ENCODE measurements around the gene ARHGAP1. TPM values are rescaled to one million over a fixed set of nuclear protein-coding genes. Genes with fewer than 3 reads are reported as not detected.

Gene ARHGAP1
- total RNA-seq, 4 donors from 2014 or later = 39.2 to 53.6 (median 45.8) TPM

GRCh38 chr11:46642627-46643335, 57.6 kb downstream of the ARHGAP1 start:
- TF ChIP-seq POLR2A (IDR thresholded peaks at IDR 0.05) (no peak), CTCF (IDR thresholded peaks at IDR 0.05) (no peak)
- no peak for DNase-seq
- no peaks in the 10 kb centered on the region for H3K27me3 ChIP-seq
- no peaks in the 10 kb centered on the region for H3K4me1 ChIP-seq
- 79 to 90% methylated on average over 6 to 8 of the region's 8 CpGs for WGBS, 2 donors
- H3K27ac ChIP-seq = no peak overlapping the region
- peaks cover 8 to 83% (median 12%) of the 10 kb centered on the region in 3 donors for H3K36me3 ChIP-seq
- H3K9me3 ChIP-seq = no peaks in the 10 kb centered on the region
- intact Hi-C loops (cut with DNase I) = no loop called here
- H3K4me3 ChIP-seq = no peak overlapping the region

- DNase-seq = no peak
- no peaks in the 10 kb centered on the region for H3K27me3 ChIP-seq
- WGBS, 2 donors = 75 to 76% methylated on average over 3 of the region's 3 CpGs
- H3K27ac ChIP-seq = no peak overlapping the region
- H3K4me1 ChIP-seq = no peaks in the 10 kb centered on the region
- no peak for TF ChIP-seq POLR2A (IDR thresholded peaks at IDR 0.05)
- no peak for TF ChIP-seq CTCF (IDR thresholded peaks at IDR 0.05)
- no peak overlapping the region for H3K4me3 ChIP-seq
- intact Hi-C loops (cut with DNase I) = no loop called here
- peaks cover 7 to 83% (median 10%) of the 10 kb centered on the region in 3 donors for H3K36me3 ChIP-seq
- H3K9me3 ChIP-seq = no peaks in the 10 kb centered on the region
Measured at GRCh38 chr11:46641639-46642038, 58.8 kb downstream of the ARHGAP1 start.

GRCh38 chr11:46640036-46640788, 60.2 kb downstream of the ARHGAP1 start:
- DNase-seq = no peak
- Histone ChIP-seq H3K36me3 (peaks cover 0 to 81% (median 0%) of the 10 kb centered on the region in 3 donors), H3K27ac (no peak overlapping the region), H3K27me3 (no peaks in the 10 kb centered on the region), H3K4me3 (no peak overlapping the region), H3K4me1 (no peaks in the 10 kb centered on the region), H3K9me3 (no peaks in the 10 kb centered on the region)
- intact Hi-C loops (cut with DNase I) = no loop called here
- WGBS, 2 donors = 94 to 95% methylated on average over 6 of the region's 6 CpGs
- no peak for TF ChIP-seq POLR2A (IDR thresholded peaks at IDR 0.05)
- no peak for TF ChIP-seq CTCF (IDR thresholded peaks at IDR 0.05)

GRCh38 chr11:46639197-46639839, 61.1 kb downstream of the ARHGAP1 start:
- H3K4me3 ChIP-seq = no peak overlapping the region
- DNase-seq = no peak
- no peak overlapping the region for H3K27ac ChIP-seq
- H3K9me3 ChIP-seq = no peaks in the 10 kb centered on the region
- no peaks in the 10 kb centered on the region for H3K27me3 ChIP-seq
- 92 to 95% methylated on average over 7 of the region's 7 CpGs for WGBS, 2 donors
- H3K36me3 ChIP-seq = peaks cover 0 to 73% (median 0%) of the 10 kb centered on the region in 3 donors
- intact Hi-C loops (cut with DNase I) = no loop called here
- TF ChIP-seq CTCF (IDR thresholded peaks at IDR 0.05) (no peak), POLR2A (IDR thresholded peaks at IDR 0.05) (no peak)
- no peaks in the 10 kb centered on the region for H3K4me1 ChIP-seq

GRCh38 chr11:46637546-46637945, 62.9 kb downstream of the ARHGAP1 start:
- H3K4me3 ChIP-seq = no peak overlapping the region
- TF ChIP-seq CTCF (IDR thresholded peaks at IDR 0.05) = no peak
- no peak for TF ChIP-seq POLR2A (IDR thresholded peaks at IDR 0.05)
- DNase-seq = no peak
- WGBS, 2 donors = 95 to 98% methylated on average over 5 of the region's 5 CpGs
- intact Hi-C loops (cut with DNase I) = no loop called here
- H3K27ac ChIP-seq = no peak overlapping the region
- no peaks in the 10 kb centered on the region for H3K4me1 ChIP-seq
- no peaks in the 10 kb centered on the region for H3K9me3 ChIP-seq
- H3K36me3 ChIP-seq = peaks cover 0 to 79% (median 3%) of the 10 kb centered on the region in 3 donors
- no peaks in the 10 kb centered on the region for H3K27me3 ChIP-seq
